AG10803 (cell line): ENCODE measurements around the gene ZNF853.
A peak's percentile ranks its signal among the peaks of the same experiment; 100 is the strongest.

ENCODE experiments used
- DNase-seq: peaks from one replicate; pipeline ENCODE4 v3.0.0; 2010; ENCODE audit warnings: low read depth
- H3K4me3 ChIP-seq: 2 replicates; pipeline ENCODE4 v1.5.1; 2011; ENCODE audit warnings: mild to moderate bottlenecking, low read length, control low read depth
- CTCF ChIP-seq: conservative IDR thresholded peaks from 2 replicates; pipeline ENCODE4 v1.5.1; 2011; ENCODE audit warnings: mild to moderate bottlenecking, low read length, control low read depth, inconsistent platforms

The ZNF853 gene

GRCh38 chr7:6589829-6590644 is 25.4 kb upstream of the ZNF853 start, which contains the start of gene INTS15:
Gene INTS15 (plus strand): TSS chr7:6590021. CDS start chr7:6590284, 263 bp downstream.
- peak; percentile 79 for DNase-seq
- peak; percentile 26; the same call in 1 of the 2 replicates for TF ChIP-seq CTCF
- peak within 1 kb of the TSS; percentile 87 for H3K4me3 ChIP-seq

DNA sequence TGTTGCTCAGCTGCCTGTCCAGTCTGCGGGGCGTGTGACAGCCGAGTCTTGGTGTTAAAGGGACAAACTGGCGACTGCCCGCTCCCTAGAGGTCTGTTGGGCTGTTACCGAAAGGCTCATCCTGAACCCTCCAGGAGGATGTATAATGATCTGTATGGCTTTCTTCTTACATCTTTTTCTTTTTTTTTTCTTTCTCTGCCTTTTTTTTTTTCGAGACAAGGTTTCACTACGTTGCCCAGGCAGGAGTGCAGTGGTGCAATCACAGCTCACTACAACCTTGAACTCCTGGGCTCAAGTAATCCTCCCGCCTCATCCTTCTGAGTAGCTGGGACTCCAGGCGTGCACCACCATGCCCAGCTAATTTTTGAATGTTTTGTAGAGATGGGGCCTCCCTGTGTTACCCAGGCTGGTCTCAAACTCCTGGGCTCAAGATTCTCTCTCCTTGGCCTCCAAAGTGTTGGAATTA is 24.7 kb upstream of the ZNF853 start:
- TF ChIP-seq CTCF: no peak
- peak overlapping the region; percentile 87 for H3K4me3 ChIP-seq
- no peak for DNase-seq

GRCh38 chr7:6600093-6600492 is 15.3 kb upstream of the ZNF853 start:
- no peak for TF ChIP-seq CTCF
- DNase-seq: no peak
- no peak overlapping the region for H3K4me3 ChIP-seq

DNA sequence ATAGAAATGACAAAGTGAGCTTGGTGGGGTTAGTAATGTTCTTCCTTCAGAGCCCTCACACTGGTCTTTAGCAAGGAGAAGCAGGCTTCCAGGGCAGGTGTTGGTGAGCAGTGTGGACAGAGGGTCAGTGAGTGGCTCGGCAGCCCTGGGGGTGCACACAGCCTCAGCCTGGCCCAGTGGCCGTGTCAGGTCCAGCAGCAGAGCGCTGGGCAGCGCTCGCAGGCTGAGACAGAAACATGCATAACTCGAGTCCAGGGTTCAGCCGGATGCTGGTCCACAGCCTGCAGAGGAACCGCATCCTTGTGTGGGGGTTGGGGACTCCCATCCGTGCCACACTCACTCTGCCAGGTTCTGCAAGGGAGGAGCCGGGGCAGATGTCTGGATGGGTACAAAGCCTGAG is 11.0 kb upstream of the ZNF853 start:
- no peak for TF ChIP-seq CTCF
- DNase-seq: no peak
- no peak overlapping the region for H3K4me3 ChIP-seq

DNA sequence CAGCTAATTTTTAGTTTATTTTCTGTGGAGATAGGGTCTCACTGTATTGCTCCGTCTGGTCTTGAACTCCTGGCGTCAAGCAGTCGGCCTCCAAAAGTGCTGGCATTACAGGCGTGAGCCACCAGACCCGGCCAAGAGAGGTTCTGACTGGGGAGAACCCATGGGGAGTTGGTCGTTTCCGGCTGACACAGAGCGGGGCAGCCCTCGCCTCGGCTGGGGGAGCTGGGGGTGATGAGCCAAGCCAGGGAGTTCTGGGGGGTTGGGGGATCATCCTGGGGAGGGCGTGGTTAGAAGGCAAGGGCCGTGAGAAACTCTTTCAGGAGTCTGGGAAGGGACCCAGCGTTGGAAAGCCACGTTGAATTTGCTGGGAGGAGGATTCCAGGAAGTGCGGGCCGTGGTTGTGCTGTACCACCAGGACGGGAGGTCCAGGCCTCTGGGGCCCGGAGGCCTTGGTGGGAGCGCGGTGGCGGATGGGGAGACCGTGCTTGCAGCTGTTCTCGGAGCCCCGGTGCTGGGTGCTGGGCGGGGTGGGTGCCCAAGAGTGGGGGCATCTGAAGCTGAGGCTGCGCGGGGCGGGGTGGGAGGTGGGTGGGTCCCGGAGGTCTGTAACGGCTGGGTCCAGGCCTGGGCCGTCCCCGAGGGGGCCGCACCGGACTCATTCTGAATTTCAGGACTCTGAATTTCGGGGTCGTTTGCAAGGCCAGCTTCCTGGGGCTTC is 8.4 kb upstream of the ZNF853 start:
- H3K4me3 ChIP-seq: no peak overlapping the region
- TF ChIP-seq CTCF: no peak
- no peak for DNase-seq

GRCh38 chr7:6607651-6608051 is 7.8 kb upstream of the ZNF853 start:
- no peak for TF ChIP-seq CTCF
- no peak for DNase-seq
- no peak overlapping the region for H3K4me3 ChIP-seq

GRCh38 chr7:6608081-6608480 is 7.3 kb upstream of the ZNF853 start:
- no peak overlapping the region for H3K4me3 ChIP-seq
- no peak for TF ChIP-seq CTCF
- no peak for DNase-seq
